ENCODE data around the gene COL6A3.
"Not testable (repeated sequence)": the region's sequence is repeated elsewhere in the genome, so short reads cannot be mapped to it uniquely, and the experiment has no call there.

COL6A3 gene

DNA sequence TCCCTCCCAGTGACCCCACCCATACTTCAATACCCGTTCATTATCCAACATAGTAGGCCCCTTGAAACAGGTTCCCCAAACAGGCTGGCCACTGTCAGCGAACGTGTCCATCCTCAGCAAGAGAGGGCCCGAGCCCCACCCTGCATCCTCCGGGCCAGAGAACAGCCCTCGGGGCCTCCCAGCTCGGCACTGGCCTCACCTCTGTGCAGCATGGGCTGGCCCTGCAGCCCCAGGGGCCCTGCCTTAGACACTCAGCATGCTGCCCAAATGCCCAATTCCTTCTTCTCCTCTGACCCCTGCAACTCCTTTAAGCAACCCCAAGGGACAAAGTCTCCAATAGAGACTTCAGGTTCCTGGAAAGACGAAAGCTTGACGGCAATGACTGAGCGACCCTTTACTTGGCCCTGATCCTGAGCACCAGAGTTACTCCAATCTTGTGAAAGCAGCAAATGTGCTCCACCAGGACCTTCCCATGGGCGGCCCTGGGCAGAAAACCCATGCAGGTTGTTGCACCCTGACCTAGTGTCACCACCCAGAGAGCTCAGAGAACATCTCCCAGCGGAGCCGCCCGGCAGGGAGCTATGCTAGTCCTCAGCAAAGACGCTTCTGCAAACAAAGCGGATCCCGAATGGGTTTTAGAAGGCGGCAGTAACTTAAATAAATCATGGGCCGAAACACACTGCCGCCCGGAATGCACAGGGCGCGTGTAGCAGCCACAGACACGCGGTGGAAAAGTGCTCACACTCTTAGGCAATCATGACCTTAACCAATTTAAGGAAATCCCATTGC lies 782 bp downstream of the COL6A3 start:
- DNase-seq = no peak

DNA sequence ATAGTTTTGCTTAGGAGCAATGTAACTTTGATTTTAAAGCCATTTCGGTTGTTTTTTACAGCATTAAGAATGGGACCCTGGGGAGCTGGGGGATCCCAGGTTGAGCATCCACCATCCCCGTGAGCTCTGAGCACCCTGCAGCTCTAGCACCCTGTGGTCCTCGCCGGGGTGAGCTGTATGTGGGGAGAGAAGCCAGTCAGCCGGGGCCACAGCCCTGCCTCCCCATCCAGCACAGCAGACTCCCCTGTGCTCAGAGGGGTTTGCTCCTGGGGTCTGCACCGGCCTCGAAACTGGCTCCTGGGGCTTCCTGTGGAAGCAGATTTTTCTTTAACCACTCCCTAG lies 1.3 kb downstream of the COL6A3 start:
- no peak for DNase-seq

- DNase-seq = no peak
Observed at GRCh38 chr2:237411683-237412423, 2.1 kb downstream of the COL6A3 start.

DNA sequence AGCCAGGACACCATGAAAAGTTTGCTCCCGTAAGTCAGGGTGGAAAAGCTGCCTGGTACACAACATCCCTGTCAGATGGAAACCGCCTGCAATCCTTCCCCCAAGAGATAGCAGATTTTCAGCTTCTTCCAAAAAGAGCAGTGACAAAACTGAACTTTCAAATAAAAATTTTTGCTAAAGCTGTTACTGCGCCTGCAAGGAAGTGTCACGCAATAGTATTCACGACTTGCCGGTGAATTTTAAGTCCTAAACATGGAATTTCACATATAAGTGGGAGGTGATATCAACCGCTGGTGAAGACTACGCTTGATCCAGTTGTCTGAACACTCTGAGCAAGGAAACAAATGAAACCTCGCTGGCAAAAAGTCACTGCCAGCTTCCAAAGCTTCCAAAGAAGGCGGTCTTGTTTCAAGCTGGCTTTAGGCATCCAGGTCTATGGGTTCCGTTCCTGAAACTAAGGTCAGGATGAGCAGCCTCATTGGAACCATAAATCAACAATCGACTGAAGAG lies 2.8 kb downstream of the COL6A3 start:
- DNase-seq = no peak

GRCh38 chr2:237409263-237409662 lies 4.7 kb downstream of the COL6A3 start:
- not testable (repeated sequence) for DNase-seq

DNA sequence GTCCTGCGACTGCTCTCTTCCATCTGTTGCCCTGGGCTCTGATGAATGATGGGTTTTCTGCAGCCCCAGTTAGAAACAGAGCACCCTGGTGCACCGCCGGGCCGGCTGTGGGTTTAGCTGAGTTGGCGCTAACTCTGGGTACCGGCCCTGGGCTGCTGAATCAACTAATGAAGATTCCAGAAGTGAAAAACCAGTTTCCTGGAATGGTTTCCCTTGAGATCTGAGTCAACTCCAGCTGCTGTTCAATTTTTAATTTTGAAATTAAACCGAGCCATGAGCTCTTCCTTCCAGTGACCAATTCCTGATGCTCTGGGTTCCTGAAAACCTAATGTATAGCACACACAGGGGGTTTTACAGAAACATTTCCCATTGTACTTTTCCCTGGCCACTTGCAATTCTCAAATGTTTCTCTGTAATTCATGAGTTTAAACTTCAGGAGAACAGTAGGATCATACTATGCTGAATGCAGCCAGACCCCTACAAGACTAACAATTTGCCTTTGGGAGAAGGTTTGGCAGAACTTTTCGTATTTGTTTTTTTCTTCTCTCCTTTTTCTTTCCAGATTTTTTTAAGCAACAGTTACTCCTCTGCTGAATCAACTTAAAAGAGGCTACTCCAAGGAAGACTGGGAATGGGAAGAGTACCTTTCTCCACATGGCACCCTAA lies 5.5 kb downstream of the COL6A3 start:
- DNase-seq = no peak

GRCh38 chr2:237407700-237408099 lies 6.3 kb downstream of the COL6A3 start:
- no peak for DNase-seq

DNA sequence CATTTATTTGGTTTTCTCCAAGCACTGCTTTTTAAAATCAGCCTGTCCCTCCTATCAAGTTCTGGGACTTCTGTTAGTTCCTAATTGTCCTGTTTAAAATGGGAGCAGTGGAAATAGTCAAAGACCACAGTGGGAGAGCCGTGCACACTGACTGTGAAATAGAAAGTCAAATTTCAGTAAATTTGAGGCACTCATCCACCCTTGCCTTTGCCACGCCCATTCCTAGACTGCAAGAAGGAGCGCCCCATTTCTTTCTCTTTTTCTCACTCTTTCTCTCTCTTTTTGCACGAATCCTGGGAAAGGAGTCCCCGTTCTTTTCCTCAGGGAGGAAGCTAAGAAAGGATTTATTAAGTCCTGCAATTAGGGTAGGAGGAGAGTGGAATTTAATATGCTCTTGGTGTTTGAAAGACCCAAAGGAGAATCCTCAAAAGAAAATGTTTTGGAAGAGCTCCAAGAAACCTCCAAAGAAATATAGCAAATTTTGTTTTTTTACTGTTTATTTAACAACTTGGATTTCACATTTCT lies 7.5 kb downstream of the COL6A3 start:
- DNase-seq = no peak

- DNase-seq = no peak
Observed at GRCh38 chr2:237405605-237406004, 8.4 kb downstream of the COL6A3 start.

GRCh38 chr2:237405006-237405559 lies 8.9 kb downstream of the COL6A3 start:
- DNase-seq = no peak

DNA sequence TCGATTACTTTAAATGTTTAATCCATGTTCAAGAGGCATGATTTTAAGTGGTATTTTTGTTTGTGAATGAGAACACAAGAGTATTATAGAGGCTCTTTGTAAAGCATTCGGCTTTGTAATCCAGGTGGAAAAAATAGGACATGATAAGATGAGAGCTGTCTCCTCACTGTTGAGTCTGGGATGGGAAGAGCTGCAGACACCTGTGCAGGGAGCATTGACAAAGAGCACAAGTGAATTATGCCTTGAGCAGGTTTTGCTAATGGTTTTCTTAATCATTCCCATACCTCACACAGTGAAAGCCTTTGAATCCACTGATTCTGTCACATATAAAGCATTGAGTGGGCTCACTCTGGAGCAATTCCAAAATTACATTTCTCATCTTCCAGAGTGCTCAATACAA lies 9.6 kb downstream of the COL6A3 start:
- DNase-seq = no peak

GRCh38 chr2:237403024-237403882 lies 10.7 kb downstream of the COL6A3 start:
- no peak for DNase-seq

GRCh38 chr2:237400199-237400598 lies 13.8 kb downstream of the COL6A3 start:
- no peak for DNase-seq

DNA sequence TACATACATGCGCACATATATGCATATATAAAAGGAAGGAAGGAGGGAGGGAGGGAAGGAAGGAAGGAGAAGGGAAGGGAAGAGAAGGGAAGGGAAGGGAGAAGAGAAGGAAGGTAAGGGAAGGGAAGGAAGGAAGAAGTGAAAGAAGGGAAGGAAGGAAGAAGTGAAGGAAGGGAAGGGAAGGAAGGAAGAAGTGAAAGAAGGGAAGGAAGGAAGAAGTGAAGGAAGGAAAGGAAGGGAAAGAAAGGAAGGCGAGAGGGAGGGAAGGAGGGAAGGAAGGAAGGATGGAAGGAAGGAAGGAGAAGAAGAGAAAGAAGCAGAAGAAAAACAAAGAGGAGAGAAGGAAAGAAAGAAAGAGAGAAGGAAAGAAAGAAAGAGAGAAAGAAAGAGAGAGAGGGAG lies 16.9 kb downstream of the COL6A3 start:
- DNase-seq = no peak

GRCh38 chr2:237393523-237393922 lies 20.4 kb downstream of the COL6A3 start:
- DNase-seq = no peak

DNA sequence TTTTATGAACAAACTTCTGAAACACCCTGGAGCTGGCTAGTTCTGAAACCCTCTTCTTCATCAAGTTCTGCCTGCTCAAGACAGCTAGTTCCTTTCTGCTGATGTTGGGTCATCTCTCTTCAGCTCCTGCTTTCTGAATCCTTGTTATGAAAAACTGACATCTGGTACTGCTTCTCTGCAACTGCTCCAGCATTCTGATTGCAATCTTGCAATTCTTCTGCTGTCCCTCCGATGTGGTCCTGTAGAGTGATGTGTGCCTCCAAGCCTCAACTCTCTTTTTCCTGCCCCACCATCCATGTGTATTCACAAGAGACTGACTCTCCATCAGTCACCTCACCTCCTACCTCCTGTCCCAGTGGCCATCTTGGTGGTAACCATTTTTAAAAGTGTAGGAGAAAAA lies 21.8 kb downstream of the COL6A3 start:
- DNase-seq = no peak

GRCh38 chr2:237391140-237391539 lies 22.8 kb downstream of the COL6A3 start:
- DNase-seq = no peak

- no peak for DNase-seq
Observed at GRCh38 chr2:237390235-237390634, 23.7 kb downstream of the COL6A3 start.

DNA sequence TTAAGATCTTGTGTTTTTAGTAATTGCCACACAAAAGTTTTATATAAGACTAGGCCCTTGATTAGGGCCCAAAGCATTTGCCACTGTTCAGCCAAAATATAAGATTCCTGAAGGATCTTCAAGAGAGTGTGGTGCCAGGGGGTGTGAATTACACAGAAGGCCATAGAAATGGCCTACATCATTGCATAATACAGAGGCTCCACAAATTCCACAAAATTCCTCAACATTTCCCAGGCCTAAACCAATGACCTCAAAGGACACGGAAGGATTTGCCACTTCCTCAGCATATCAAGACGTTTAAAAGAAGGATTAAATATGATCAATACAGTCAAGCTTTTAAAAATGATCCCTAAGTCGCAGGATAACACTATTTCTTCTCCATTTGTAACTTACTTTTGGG lies 24.1 kb downstream of the COL6A3 start:
- no peak for DNase-seq

DNA sequence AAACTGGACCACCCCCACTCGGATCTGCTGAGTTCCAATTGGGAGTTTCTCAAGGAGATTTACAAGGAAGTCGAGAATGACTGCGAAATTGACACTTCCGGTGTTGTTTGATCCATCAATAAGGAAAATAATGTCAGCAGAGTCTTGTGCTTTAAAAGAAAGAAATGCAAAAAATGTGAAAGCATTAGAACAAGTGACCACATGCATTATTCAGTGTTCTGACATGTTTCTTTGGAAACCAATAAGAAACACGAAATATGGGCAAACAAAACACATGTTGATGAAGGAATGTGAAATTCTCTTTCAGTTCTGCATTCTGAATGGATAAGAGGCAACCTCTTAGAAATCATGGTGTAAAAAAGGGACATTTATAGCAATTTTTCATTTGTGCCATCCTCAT lies 25.9 kb downstream of the COL6A3 start:
- DNase-seq = no peak

GRCh38 chr2:237384672-237385020 lies 29.3 kb downstream of the COL6A3 start:
- no peak for DNase-seq

DNA sequence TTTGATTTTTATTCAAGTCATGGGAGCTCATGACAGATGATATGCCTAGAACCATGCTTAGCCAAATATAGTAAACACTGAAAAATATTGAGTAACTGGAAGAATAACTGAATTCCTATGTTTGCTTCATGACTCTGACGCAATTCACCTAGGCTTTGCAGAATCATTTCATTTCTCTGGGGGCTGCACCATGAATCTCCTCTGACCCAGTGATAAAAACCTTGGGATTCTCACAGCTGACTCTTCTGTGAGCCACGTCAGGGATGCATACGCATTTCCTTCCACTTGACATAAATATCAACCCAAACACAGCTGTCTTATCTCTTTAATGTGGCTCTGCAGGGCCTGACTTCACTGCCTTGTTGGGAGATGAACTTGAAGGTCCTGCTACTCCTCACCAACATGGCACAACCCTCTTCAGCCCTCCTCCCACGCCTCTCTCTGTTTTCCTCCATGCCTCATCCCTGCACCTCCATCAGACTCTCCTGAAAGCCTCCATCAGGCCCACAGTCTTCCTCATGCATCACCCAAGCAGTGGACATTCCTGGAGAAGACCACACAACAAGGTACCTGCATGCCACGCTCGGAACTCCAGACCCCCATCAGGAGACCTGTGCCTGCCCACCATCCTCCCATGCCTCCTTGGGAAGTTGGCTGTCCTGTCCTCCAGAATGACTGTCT lies 29.8 kb downstream of the COL6A3 start:
- DNase-seq = peak; percentile 62

Data from DMS53 (cell line).